ENCODE results near the gene ABCD4. TPM values are rescaled to one million over a fixed set of nuclear protein-coding genes. Genes with fewer than 3 reads are reported as not detected.

ABCD4 gene
- total and polyA plus RNA-seq, 4 donors = 20.4 to 34.4 (median 29.1) TPM

DNA sequence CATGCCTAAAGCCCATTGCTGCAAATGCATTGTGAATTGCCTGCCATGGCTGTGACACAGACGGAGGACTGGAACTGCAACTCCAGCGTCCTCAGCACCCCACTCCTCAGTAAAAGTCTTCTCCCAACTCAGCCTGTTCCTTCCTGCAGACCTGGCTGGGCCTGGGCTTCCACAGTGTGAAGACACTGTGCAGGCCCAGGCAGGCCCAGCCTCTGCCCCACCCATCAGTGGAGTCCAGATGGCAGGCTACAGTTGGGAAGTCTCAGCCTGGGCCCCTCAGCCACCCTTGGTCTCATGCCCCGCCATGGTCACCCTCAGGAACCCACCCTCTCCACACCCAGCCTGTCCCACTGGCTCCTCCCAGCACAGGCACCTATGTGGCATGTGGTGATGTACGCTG lies 41.4 kb downstream of the ABCD4 start:
- Histone ChIP-seq H3K9ac (ENCODE audit: low read depth in 1 of 2, low read length in 2 of 2) (no peak overlapping the region), H3K36me3 (ENCODE audit: control insufficient read depth in 4 of 4, insufficient read depth in 3 of 4, low read depth in 1 of 4, low read length in 3 of 4) (no peaks in the 10 kb centered on the region), H3K9me3 (ENCODE audit: control insufficient read depth in 4 of 4, low read length in 3 of 4) (no peaks in the 10 kb centered on the region), H3K4me1 (ENCODE audit: control insufficient read depth in 4 of 4, insufficient read depth in 4 of 4, low read length in 3 of 4) (peaks cover 0 to 12% (median 4%) of the 10 kb centered on the region in 4 donors), H3K27me3 (ENCODE audit: control insufficient read depth in 4 of 4, insufficient read depth in 4 of 4, low read length in 3 of 4) (no peaks in the 10 kb centered on the region), H3K27ac (ENCODE audit: low read depth in 1 of 2, low read length in 2 of 2) (no peak overlapping the region), H3K4me3 (ENCODE audit: low read depth in 1 of 3, low read length in 3 of 3) (no peak overlapping the region)
- WGBS = 86% methylated on average over 4 of the region's 4 CpGs
- TF ChIP-seq, protein P1, sequence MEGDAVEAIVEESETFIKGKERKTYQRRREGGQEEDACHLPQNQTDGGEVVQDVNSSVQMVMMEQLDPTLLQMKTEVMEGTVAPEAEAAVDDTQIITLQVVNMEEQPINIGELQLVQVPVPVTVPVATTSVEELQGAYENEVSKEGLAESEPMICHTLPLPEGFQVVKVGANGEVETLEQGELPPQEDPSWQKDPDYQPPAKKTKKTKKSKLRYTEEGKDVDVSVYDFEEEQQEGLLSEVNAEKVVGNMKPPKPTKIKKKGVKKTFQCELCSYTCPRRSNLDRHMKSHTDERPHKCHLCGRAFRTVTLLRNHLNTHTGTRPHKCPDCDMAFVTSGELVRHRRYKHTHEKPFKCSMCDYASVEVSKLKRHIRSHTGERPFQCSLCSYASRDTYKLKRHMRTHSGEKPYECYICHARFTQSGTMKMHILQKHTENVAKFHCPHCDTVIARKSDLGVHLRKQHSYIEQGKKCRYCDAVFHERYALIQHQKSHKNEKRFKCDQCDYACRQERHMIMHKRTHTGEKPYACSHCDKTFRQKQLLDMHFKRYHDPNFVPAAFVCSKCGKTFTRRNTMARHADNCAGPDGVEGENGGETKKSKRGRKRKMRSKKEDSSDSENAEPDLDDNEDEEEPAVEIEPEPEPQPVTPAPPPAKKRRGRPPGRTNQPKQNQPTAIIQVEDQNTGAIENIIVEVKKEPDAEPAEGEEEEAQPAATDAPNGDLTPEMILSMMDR (IDR thresholded peaks at IDR 0.05; ENCODE audit: low read depth, low read length, missing input control) = no peak
- no peak for TF ChIP-seq RAD21 (IDR thresholded peaks at IDR 0.05)
- no peak for TF ChIP-seq FOXA1 (IDR thresholded peaks at IDR 0.05)
- TF ChIP-seq YY1 (IDR thresholded peaks at IDR 0.05) = no peak
- TF ChIP-seq SP1 (IDR thresholded peaks at IDR 0.05) = no peak
- TF ChIP-seq, protein P2, sequence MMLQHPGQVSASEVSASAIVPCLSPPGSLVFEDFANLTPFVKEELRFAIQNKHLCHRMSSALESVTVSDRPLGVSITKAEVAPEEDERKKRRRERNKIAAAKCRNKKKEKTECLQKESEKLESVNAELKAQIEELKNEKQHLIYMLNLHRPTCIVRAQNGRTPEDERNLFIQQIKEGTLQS (IDR thresholded peaks at IDR 0.05) = no peak
- TF ChIP-seq RXRA (IDR thresholded peaks at IDR 0.05) = no peak
- TF ChIP-seq HNF4A (conservative IDR thresholded peaks at IDR 0.05) = no peak
- no peak for TF ChIP-seq EGR1 (IDR thresholded peaks at IDR 0.05; ENCODE audit: low read depth in 2 of 2)
- TF ChIP-seq GABPA (IDR thresholded peaks at IDR 0.05 in 1 of 2, conservative IDR thresholded peaks at IDR 0.05 in 1 of 2) = no peak
- TF ChIP-seq HNF4G (IDR thresholded peaks at IDR 0.05) = no peak
- DNase-seq (ENCODE audit: low spot score) = no peak

DNA sequence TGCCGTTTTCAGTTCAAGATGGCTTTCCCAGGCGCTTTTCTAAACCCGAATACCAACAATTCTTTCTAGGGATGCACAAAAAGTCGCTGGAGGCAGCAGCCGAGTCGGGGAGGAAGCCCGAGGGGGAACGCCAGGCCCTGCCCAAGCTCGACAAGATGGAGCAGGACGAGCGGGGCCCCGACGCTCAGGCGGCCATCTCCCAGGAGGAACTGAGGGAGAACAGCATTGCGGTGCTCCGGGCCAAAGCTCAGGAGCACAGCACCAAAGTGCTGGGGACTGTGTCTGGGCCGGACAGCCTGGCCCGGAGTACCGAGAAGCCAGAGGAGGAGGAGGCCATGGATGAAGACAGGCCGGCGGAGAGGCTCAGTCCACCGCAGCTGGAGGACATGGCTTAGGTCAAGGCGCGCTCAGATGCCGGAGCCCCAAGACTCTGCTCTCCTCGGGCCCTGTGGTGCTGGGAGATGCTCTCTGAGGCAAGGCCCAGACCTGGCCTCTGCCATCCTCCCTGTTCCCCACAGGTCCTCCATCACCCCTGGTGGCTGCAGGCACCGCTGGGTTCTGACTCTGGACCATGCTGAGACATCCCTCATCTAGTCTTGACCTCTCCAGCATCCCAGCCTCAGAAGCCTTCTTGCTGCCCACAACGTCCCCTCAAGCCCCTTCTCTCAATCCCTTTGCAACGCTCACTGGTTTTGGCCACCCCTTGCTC lies 42.1 kb downstream of the ABCD4 start:
- TF ChIP-seq, protein P3, sequence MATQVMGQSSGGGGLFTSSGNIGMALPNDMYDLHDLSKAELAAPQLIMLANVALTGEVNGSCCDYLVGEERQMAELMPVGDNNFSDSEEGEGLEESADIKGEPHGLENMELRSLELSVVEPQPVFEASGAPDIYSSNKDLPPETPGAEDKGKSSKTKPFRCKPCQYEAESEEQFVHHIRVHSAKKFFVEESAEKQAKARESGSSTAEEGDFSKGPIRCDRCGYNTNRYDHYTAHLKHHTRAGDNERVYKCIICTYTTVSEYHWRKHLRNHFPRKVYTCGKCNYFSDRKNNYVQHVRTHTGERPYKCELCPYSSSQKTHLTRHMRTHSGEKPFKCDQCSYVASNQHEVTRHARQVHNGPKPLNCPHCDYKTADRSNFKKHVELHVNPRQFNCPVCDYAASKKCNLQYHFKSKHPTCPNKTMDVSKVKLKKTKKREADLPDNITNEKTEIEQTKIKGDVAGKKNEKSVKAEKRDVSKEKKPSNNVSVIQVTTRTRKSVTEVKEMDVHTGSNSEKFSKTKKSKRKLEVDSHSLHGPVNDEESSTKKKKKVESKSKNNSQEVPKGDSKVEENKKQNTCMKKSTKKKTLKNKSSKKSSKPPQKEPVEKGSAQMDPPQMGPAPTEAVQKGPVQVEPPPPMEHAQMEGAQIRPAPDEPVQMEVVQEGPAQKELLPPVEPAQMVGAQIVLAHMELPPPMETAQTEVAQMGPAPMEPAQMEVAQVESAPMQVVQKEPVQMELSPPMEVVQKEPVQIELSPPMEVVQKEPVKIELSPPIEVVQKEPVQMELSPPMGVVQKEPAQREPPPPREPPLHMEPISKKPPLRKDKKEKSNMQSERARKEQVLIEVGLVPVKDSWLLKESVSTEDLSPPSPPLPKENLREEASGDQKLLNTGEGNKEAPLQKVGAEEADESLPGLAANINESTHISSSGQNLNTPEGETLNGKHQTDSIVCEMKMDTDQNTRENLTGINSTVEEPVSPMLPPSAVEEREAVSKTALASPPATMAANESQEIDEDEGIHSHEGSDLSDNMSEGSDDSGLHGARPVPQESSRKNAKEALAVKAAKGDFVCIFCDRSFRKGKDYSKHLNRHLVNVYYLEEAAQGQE (IDR thresholded peaks at IDR 0.05) = no peak
- TF ChIP-seq FOXA2 (IDR thresholded peaks at IDR 0.05) (no peak), TAF1 (conservative IDR thresholded peaks at IDR 0.05) (no peak), RXRA (IDR thresholded peaks at IDR 0.05) (no peak), NR2F2 (IDR thresholded peaks at IDR 0.05) (no peak), FOXA1 (IDR thresholded peaks at IDR 0.05) (no peak)
- DNase-seq (ENCODE audit: low spot score) = no peak
- Histone ChIP-seq H3K27ac (ENCODE audit: low read depth in 1 of 2, low read length in 2 of 2) (no peak overlapping the region), H3K9me3 (ENCODE audit: control insufficient read depth in 4 of 4, low read length in 3 of 4) (no peaks in the 10 kb centered on the region), H3K9ac (ENCODE audit: low read depth in 1 of 2, low read length in 2 of 2) (no peak overlapping the region), H3K4me1 (ENCODE audit: control insufficient read depth in 4 of 4, insufficient read depth in 4 of 4, low read length in 3 of 4) (peaks cover 0 to 12% (median 4%) of the 10 kb centered on the region in 4 donors), H3K36me3 (ENCODE audit: control insufficient read depth in 4 of 4, insufficient read depth in 3 of 4, low read depth in 1 of 4, low read length in 3 of 4) (no peaks in the 10 kb centered on the region), H3K27me3 (ENCODE audit: control insufficient read depth in 4 of 4, insufficient read depth in 4 of 4, low read length in 3 of 4) (no peaks in the 10 kb centered on the region), H3K4me3 (ENCODE audit: low read depth in 1 of 3, low read length in 3 of 3) (no peak overlapping the region)
- 94% methylated on average over 29 of the region's 29 CpGs for WGBS

Measured in liver (tissue), 9 donors.